OCI-LY3 (cell line): ENCODE data around the gene SH3GL3.

Source experiments
- H2AFZ ChIP-seq: fragments of 200-600, 300-600 bp; shearing (Covaris generic); 2 replicates; pipeline ENCODE4 v1.6.0; 2014; ENCODE audit warnings: antibody characterized with exemption, low read depth, low read length
- H3K27ac ChIP-seq: fragments of 200-600, 300-600 bp; sonication (generic); 2 replicates; pipeline ENCODE4 v1.5.1; 2014; ENCODE audit warnings: mild to moderate bottlenecking, low read length, moderate library complexity, mixed read lengths
- H3K27me3 ChIP-seq: fragments of 200-600, 300-600 bp; sonication (generic); 2 replicates; pipeline ENCODE4 v1.6.1; 2014; ENCODE audit warnings: low read depth, low read length, mixed read lengths
- H3K36me3 ChIP-seq: fragments of 200-600, 300-600 bp; sonication (generic); replicated peaks from 2 replicates; pipeline ENCODE3; 2014; ENCODE audit warnings: low read depth, low read length, mixed read lengths
- H3K4me1 ChIP-seq: fragments of 300-600, 200-600 bp; sonication (generic); 2 replicates; pipeline ENCODE4 v1.6.1; 2014; ENCODE audit warnings: low read length, mixed read lengths
- H3K4me2 ChIP-seq: fragments of 200-600, 300-600 bp; sonication (generic); 2 replicates; pipeline ENCODE4 v1.6.1; 2014; ENCODE audit warnings: low read length, mixed read lengths
- H3K4me3 ChIP-seq: fragments of 300-600, 200-600 bp; sonication (generic); 2 replicates; pipeline ENCODE4 v1.5.1; 2014; ENCODE audit warnings: antibody characterized with exemption, mild to moderate bottlenecking, low read length, moderate library complexity
- H3K79me2 ChIP-seq: fragments of 300-600, 200-600 bp; shearing (Covaris generic); 2 replicates; pipeline ENCODE4 v1.6.1; 2014; ENCODE audit warnings: mild to moderate bottlenecking, low read length, mixed read lengths
- H3K9ac ChIP-seq: fragments of 300-600, 200-600 bp; shearing (Covaris generic); 2 replicates; pipeline ENCODE4 v1.6.0; 2014; ENCODE audit warnings: mild to moderate bottlenecking, low read length, moderate library complexity
- H3K9me3 ChIP-seq: fragments of 200-600, 300-600 bp; shearing (Covaris generic); 2 replicates; pipeline ENCODE4 v1.6.1; 2014; ENCODE audit warnings: low read length, mixed read lengths; ENCODE audit not compliant: insufficient read depth
- H4K20me1 ChIP-seq: fragments of 200-600, 300-600 bp; sonication (generic); 2 replicates; pipeline ENCODE4 v1.6.1; 2016; ENCODE audit warnings: low read length, mixed read lengths; ENCODE audit not compliant: insufficient read depth
- CTCF ChIP-seq: fragments of 200-600, 300-600 bp; sonication (generic); IDR thresholded peaks from 2 replicates; pipeline ENCODE4 v1.5.1; 2014; ENCODE audit warnings: antibody characterized with exemption, low read length, low read depth
- EZH2phosphoT487 ChIP-seq: fragments of 200-600 bp; shearing (Covaris generic); IDR thresholded peaks from 2 replicates; pipeline ENCODE4 v1.6.1; 2018; ENCODE audit warnings: antibody characterized with exemption, mixed run types, low read depth

The SH3GL3 gene

DNA sequence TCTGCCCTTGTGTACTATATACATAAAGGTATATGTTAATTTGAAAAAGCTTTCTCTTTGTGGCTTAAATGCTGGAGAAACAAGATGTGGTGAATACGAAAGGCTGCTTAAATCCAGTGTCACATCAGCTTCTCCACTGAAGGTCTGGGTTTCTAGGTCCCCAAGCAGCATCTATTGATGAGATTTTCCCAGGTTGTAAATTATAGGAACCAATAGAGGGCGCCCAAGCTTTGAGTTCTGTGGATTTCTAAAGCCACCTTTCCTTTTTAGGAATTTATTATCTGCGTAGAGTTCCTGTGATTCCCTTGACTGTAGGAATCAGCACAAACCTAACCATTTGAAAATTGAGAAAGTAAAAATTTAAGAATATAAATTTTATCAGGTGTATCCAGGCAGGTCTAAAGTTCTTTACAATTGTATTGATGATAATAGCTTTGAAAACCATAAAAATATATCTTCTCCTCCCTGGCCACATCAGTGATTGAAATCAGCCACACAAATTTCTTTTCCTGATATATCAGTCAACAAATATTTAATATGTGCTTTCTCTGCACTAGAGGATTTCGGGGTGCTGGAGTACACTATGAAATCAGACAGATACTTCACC, 118.5 kb downstream of the SH3GL3 start:
- Histone ChIP-seq H3K4me3 (no peak overlapping the region), H3K9me3 (no peaks in the 10 kb centered on the region), H3K4me1 (no peaks in the 10 kb centered on the region), H3K79me2 (no peaks in the 10 kb centered on the region), H3K27me3 (peaks cover 7% of the 10 kb centered on the region; the same call in 1 of the 2 replicates), H3K9ac (no peak overlapping the region), H4K20me1 (no peaks in the 10 kb centered on the region), H2AFZ (no peak overlapping the region), H3K4me2 (no peak overlapping the region), H3K27ac (no peak overlapping the region), H3K36me3 (no peaks in the 10 kb centered on the region)
- no peak for TF ChIP-seq EZH2phosphoT487
- peak; percentile 89 for TF ChIP-seq CTCF

GRCh38 chr15:83567318-83567717, 120.2 kb downstream of the SH3GL3 start:
- H3K27ac ChIP-seq: no peak overlapping the region
- H3K79me2 ChIP-seq: no peaks in the 10 kb centered on the region
- no peak overlapping the region for H3K4me3 ChIP-seq
- no peaks in the 10 kb centered on the region for H3K36me3 ChIP-seq
- TF ChIP-seq CTCF: no peak
- H3K9me3 ChIP-seq: no peaks in the 10 kb centered on the region
- H4K20me1 ChIP-seq: no peaks in the 10 kb centered on the region
- peaks cover 7% of the 10 kb centered on the region; the same call in 1 of the 2 replicates for H3K27me3 ChIP-seq
- H3K9ac ChIP-seq: no peak overlapping the region
- H3K4me1 ChIP-seq: no peaks in the 10 kb centered on the region
- H2AFZ ChIP-seq: no peak overlapping the region
- H3K4me2 ChIP-seq: no peak overlapping the region

DNA sequence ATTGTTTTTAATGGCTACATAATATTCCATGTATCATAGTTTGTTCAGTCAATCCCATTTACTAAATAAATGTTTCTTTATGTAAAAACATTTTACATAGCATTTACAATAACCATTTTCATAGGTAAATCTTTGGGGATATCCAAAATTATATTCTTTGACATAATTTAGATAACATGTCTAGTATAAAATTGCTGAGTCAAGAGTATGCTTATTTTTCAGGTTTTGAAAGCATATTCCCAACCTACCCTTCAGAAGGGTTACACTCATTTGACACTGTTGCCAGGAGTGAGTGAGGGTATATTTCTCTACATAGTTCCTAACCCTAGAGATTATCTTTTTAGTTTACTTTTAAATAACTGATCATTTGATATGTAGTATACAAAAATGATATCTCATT, 122.2 kb downstream of the SH3GL3 start:
- Histone ChIP-seq H3K4me2 (no peak overlapping the region), H3K9me3 (no peaks in the 10 kb centered on the region), H3K36me3 (no peaks in the 10 kb centered on the region), H3K4me3 (no peak overlapping the region), H3K79me2 (no peaks in the 10 kb centered on the region), H4K20me1 (no peaks in the 10 kb centered on the region), H2AFZ (no peak overlapping the region), H3K4me1 (no peaks in the 10 kb centered on the region), H3K27ac (no peak overlapping the region), H3K27me3 (peaks cover 7% of the 10 kb centered on the region; the same call in 1 of the 2 replicates), H3K9ac (no peak overlapping the region)
- TF ChIP-seq EZH2phosphoT487: no peak
- no peak for TF ChIP-seq CTCF

- TF ChIP-seq CTCF (no peak), EZH2phosphoT487 (no peak)
- no peak overlapping the region for H3K27ac ChIP-seq
- peaks cover 13% of the 10 kb centered on the region; the same call in 1 of the 2 replicates for H3K27me3 ChIP-seq
- H4K20me1 ChIP-seq: no peaks in the 10 kb centered on the region
- no peaks in the 10 kb centered on the region for H3K9me3 ChIP-seq
- no peaks in the 10 kb centered on the region for H3K4me1 ChIP-seq
- H3K36me3 ChIP-seq: no peaks in the 10 kb centered on the region
- no peak overlapping the region for H3K9ac ChIP-seq
- no peak overlapping the region for H3K4me3 ChIP-seq
- H3K79me2 ChIP-seq: no peaks in the 10 kb centered on the region
- H3K4me2 ChIP-seq: no peak overlapping the region
- no peak overlapping the region for H2AFZ ChIP-seq
Measured at GRCh38 chr15:83570756-83571155, 123.6 kb downstream of the SH3GL3 start.
